Measurements from ENCODE around the gene LRRK1.

The LRRK1 gene

GRCh38 chr15:100928632-100929280, 9.6 kb downstream of the LRRK1 start:
- Histone ChIP-seq H4K5ac (ENCODE audit: low read length) (no peak overlapping the region), H3K79me2 (ENCODE audit: control insufficient read depth, insufficient read depth, low read length) (no peaks in the 10 kb centered on the region), H3K18ac (ENCODE audit: low read length) (no peak overlapping the region), H3K27ac (ENCODE audit: low read depth, low read length) (no peak overlapping the region), H3K79me1 (ENCODE audit: low read length) (no peaks in the 10 kb centered on the region), H3K4me3 (ENCODE audit: low read length) (no peak overlapping the region), H3K4ac (ENCODE audit: low read depth, low read length) (no peak overlapping the region), H3K23ac (ENCODE audit: low read length) (no peak overlapping the region), H2AK5ac (ENCODE audit: low read length) (no peak overlapping the region), H3K36me3 (ENCODE audit: control insufficient read depth, insufficient read depth, low read length) (no peaks in the 10 kb centered on the region), H3K56ac (ENCODE audit: low read length) (no peak overlapping the region), H2BK5ac (ENCODE audit: low read length) (no peak overlapping the region), H3K4me1 (ENCODE audit: control insufficient read depth, low read depth, low read length) (peaks cover 2% of the 10 kb centered on the region), H3K27me3 (ENCODE audit: insufficient read depth, low read length, poor library complexity) (no peaks in the 10 kb centered on the region), H2BK120ac (ENCODE audit: low read depth, low read length) (no peak overlapping the region), H2BK15ac (replicated peaks; ENCODE audit: low read depth) (no peak overlapping the region), H4K8ac (ENCODE audit: low read depth, low read length) (no peak overlapping the region), H3K9ac (ENCODE audit: low read length) (no peak overlapping the region), H3K4me2 (ENCODE audit: low read length) (no peak overlapping the region)
- no peak for DNase-seq
- WGBS (ENCODE audit: extremely low coverage, insufficient coverage, low lambda C conversion rate): no CpG with 5 or more reads among the region's 13 CpGs

- H3K4me1 ChIP-seq (ENCODE audit: control insufficient read depth, low read depth, low read length): peaks cover 2% of the 10 kb centered on the region
- no peak overlapping the region for H4K5ac ChIP-seq (ENCODE audit: low read length)
- no CpG with 5 or more reads among the region's 6 CpGs for WGBS (ENCODE audit: extremely low coverage, insufficient coverage, low lambda C conversion rate)
- H3K23ac ChIP-seq (ENCODE audit: low read length): no peak overlapping the region
- H3K4ac ChIP-seq (ENCODE audit: low read depth, low read length): no peak overlapping the region
- no peaks in the 10 kb centered on the region for H3K36me3 ChIP-seq (ENCODE audit: control insufficient read depth, insufficient read depth, low read length)
- no peak overlapping the region for H3K56ac ChIP-seq (ENCODE audit: low read length)
- no peak overlapping the region for H3K9ac ChIP-seq (ENCODE audit: low read length)
- H2BK15ac ChIP-seq (replicated peaks; ENCODE audit: low read depth): no peak overlapping the region
- H2BK5ac ChIP-seq (ENCODE audit: low read length): no peak overlapping the region
- H2AK5ac ChIP-seq (ENCODE audit: low read length): no peak overlapping the region
- H3K79me2 ChIP-seq (ENCODE audit: control insufficient read depth, insufficient read depth, low read length): no peaks in the 10 kb centered on the region
- no peak overlapping the region for H3K27ac ChIP-seq (ENCODE audit: low read depth, low read length)
- no peak overlapping the region for H3K18ac ChIP-seq (ENCODE audit: low read length)
- H4K8ac ChIP-seq (ENCODE audit: low read depth, low read length): no peak overlapping the region
- peak; percentile 77 for DNase-seq
- H3K79me1 ChIP-seq (ENCODE audit: low read length): no peaks in the 10 kb centered on the region
- no peak overlapping the region for H3K4me3 ChIP-seq (ENCODE audit: low read length)
- no peak overlapping the region for H2BK120ac ChIP-seq (ENCODE audit: low read depth, low read length)
- H3K27me3 ChIP-seq (ENCODE audit: insufficient read depth, low read length, poor library complexity): no peaks in the 10 kb centered on the region
- H3K4me2 ChIP-seq (ENCODE audit: low read length): no peak overlapping the region
Observed at GRCh38 chr15:100929641-100930042, 10.5 kb downstream of the LRRK1 start.

GRCh38 chr15:100930306-100930848, 11.2 kb downstream of the LRRK1 start:
- Histone ChIP-seq H2BK120ac (ENCODE audit: low read depth, low read length) (no peak overlapping the region), H3K36me3 (ENCODE audit: control insufficient read depth, insufficient read depth, low read length) (no peaks in the 10 kb centered on the region), H2BK15ac (replicated peaks; ENCODE audit: low read depth) (no peak overlapping the region), H3K9ac (ENCODE audit: low read length) (no peak overlapping the region), H3K4me3 (ENCODE audit: low read length) (no peak overlapping the region), H3K27ac (ENCODE audit: low read depth, low read length) (no peak overlapping the region), H3K23ac (ENCODE audit: low read length) (no peak overlapping the region), H3K27me3 (ENCODE audit: insufficient read depth, low read length, poor library complexity) (no peaks in the 10 kb centered on the region), H3K4ac (ENCODE audit: low read depth, low read length) (no peak overlapping the region), H3K79me2 (ENCODE audit: control insufficient read depth, insufficient read depth, low read length) (no peaks in the 10 kb centered on the region), H4K5ac (ENCODE audit: low read length) (no peak overlapping the region), H3K79me1 (ENCODE audit: low read length) (no peaks in the 10 kb centered on the region), H3K56ac (ENCODE audit: low read length) (no peak overlapping the region), H3K4me2 (ENCODE audit: low read length) (no peak overlapping the region), H3K18ac (ENCODE audit: low read length) (no peak overlapping the region), H3K4me1 (ENCODE audit: control insufficient read depth, low read depth, low read length) (peaks cover 2% of the 10 kb centered on the region), H2AK5ac (ENCODE audit: low read length) (no peak overlapping the region), H2BK5ac (ENCODE audit: low read length) (no peak overlapping the region), H4K8ac (ENCODE audit: low read depth, low read length) (no peak overlapping the region)
- no peak for DNase-seq
- no CpG with 5 or more reads among the region's 4 CpGs for WGBS (ENCODE audit: extremely low coverage, insufficient coverage, low lambda C conversion rate)

GRCh38 chr15:100931143-100931890, 12.2 kb downstream of the LRRK1 start:
- Histone ChIP-seq H3K9ac (ENCODE audit: low read length) (no peak overlapping the region), H2BK120ac (ENCODE audit: low read depth, low read length) (no peak overlapping the region), H3K18ac (ENCODE audit: low read length) (no peak overlapping the region), H3K79me1 (ENCODE audit: low read length) (no peaks in the 10 kb centered on the region), H3K4me2 (ENCODE audit: low read length) (no peak overlapping the region), H3K23ac (ENCODE audit: low read length) (no peak overlapping the region), H3K4me3 (ENCODE audit: low read length) (no peak overlapping the region), H3K79me2 (ENCODE audit: control insufficient read depth, insufficient read depth, low read length) (no peaks in the 10 kb centered on the region), H3K4ac (ENCODE audit: low read depth, low read length) (no peak overlapping the region), H2BK5ac (ENCODE audit: low read length) (no peak overlapping the region), H2BK15ac (replicated peaks; ENCODE audit: low read depth) (no peak overlapping the region), H2AK5ac (ENCODE audit: low read length) (no peak overlapping the region), H3K56ac (ENCODE audit: low read length) (no peak overlapping the region), H3K36me3 (ENCODE audit: control insufficient read depth, insufficient read depth, low read length) (no peaks in the 10 kb centered on the region), H3K27me3 (ENCODE audit: insufficient read depth, low read length, poor library complexity) (no peaks in the 10 kb centered on the region), H3K27ac (ENCODE audit: low read depth, low read length) (no peak overlapping the region), H4K8ac (ENCODE audit: low read depth, low read length) (no peak overlapping the region), H3K4me1 (ENCODE audit: control insufficient read depth, low read depth, low read length) (peaks cover 2% of the 10 kb centered on the region), H4K5ac (ENCODE audit: low read length) (no peak overlapping the region)
- WGBS (ENCODE audit: extremely low coverage, insufficient coverage, low lambda C conversion rate): no CpG with 5 or more reads among the region's 15 CpGs
- DNase-seq: no peak

GRCh38 chr15:100932676-100933348, 13.7 kb downstream of the LRRK1 start:
- Histone ChIP-seq H3K9ac (ENCODE audit: low read length) (no peak overlapping the region), H4K8ac (ENCODE audit: low read depth, low read length) (no peak overlapping the region), H3K4me1 (ENCODE audit: control insufficient read depth, low read depth, low read length) (peaks cover 2% of the 10 kb centered on the region), H2BK120ac (ENCODE audit: low read depth, low read length) (no peak overlapping the region), H3K27me3 (ENCODE audit: insufficient read depth, low read length, poor library complexity) (no peaks in the 10 kb centered on the region), H3K4me3 (ENCODE audit: low read length) (no peak overlapping the region), H4K5ac (ENCODE audit: low read length) (no peak overlapping the region), H3K4me2 (ENCODE audit: low read length) (no peak overlapping the region), H3K79me1 (ENCODE audit: low read length) (no peaks in the 10 kb centered on the region), H3K4ac (ENCODE audit: low read depth, low read length) (no peak overlapping the region), H3K23ac (ENCODE audit: low read length) (no peak overlapping the region), H3K18ac (ENCODE audit: low read length) (no peak overlapping the region), H2BK5ac (ENCODE audit: low read length) (no peak overlapping the region), H2BK15ac (replicated peaks; ENCODE audit: low read depth) (no peak overlapping the region), H3K36me3 (ENCODE audit: control insufficient read depth, insufficient read depth, low read length) (no peaks in the 10 kb centered on the region), H3K27ac (ENCODE audit: low read depth, low read length) (no peak overlapping the region), H2AK5ac (ENCODE audit: low read length) (no peak overlapping the region), H3K79me2 (ENCODE audit: control insufficient read depth, insufficient read depth, low read length) (no peaks in the 10 kb centered on the region), H3K56ac (ENCODE audit: low read length) (no peak overlapping the region)
- WGBS (ENCODE audit: extremely low coverage, insufficient coverage, low lambda C conversion rate): no CpG with 5 or more reads among the region's 7 CpGs
- DNase-seq: no peak

Measured in mesendoderm (in vitro differentiated cells).